NCI-H1930 (cell line): Measurements from ENCODE around the gene CYBC1.

Experiments used
- DNase-seq, 2 experiments: peaks; one replicate each; lab custom pipeline; 2025; lab: John Stamatoyannopoulos, UW

The CYBC1 gene

DNA sequence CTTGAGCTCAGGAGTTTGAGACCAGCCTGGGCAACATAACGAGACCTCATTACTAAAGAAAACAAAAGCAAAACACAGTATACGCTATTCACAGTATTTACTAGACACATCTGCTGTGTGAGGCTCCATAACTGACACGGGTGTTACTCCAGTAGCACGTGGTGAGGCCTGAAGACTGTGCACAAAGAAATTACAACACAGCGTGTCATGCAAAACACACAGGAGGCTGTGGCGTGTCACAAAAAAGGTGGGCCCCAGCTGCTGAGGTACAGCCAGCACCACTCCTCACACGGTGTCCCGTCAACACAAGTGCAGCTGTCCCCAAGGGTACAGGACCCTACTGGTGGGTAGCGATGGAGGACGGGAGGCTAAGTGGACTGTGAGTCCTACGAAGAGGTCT lies 2.7 kb downstream of the CYBC1 start:
- no peak for DNase-seq

DNA sequence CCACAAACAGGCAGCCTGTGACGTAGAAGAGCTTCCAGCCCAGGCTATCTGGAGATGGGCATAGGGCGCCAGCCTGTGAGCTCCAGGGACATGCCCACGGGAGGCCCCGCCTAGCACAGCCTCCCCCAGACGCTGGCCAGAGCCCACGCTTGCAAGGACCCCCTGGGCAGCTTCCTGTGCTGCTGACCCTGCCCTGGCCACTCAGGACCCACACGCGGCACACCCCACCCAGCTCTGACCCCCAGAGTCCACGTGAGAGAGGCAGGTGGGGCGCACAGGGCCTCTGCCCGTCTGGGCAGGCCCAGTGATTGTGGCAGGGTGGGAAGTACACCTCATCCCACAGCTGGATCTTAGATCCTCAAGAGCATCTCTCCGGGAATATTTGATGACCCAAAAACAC lies 3.9 kb downstream of the CYBC1 start:
- DNase-seq = no peak

GRCh38 chr17:82446124-82446523 lies 4.4 kb downstream of the CYBC1 start:
- DNase-seq = no peak

DNA sequence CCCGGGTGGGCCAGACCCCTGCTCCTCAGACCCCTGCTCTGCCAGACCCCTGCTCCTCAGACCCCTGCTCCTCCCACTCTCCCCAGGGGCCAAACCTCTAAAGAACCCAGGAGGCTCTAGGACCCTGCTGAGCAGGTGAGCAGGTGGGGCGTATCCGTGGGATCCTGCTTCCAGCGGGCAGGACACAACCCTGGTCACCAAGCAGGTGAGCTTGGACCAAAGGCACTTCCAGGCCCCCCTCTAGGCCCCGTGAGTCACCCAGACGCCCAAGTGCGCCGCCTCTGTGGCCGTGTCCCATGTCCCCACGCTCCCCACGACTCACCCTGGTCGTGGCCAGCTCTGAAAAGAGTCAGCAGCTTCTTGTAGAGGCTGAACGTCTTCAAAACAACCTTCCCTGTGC lies 5.0 kb downstream of the CYBC1 start:
- DNase-seq = no peak

DNA sequence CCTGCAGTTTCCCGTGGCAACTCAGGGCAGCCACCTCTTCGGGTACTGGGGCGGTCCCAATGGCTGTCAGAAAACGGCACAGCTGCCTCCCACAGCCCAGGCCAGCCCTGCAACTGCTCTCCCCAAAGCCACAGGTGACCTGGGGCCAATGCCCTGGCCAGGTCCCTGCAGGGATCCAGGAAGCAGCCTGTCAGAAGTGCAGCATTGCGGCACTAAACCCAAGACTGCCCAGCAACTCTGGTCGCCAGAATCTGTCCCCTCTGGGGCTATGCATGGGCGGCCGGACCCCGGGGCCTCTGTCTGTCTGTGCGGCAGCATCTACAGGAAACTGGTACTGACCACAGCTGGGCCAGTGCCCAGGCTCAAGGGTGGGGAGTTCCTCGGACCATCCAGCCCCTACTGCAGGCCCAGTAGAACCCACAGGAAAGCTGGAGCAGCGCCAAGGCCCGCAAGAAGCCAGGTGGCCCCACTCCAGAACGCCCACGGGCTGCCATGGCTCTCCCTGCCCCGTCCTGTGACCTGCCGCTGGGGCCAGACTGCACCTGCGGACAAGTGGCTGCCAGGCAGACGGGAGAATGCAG lies 5.5 kb downstream of the CYBC1 start:
- no peak for DNase-seq

DNA sequence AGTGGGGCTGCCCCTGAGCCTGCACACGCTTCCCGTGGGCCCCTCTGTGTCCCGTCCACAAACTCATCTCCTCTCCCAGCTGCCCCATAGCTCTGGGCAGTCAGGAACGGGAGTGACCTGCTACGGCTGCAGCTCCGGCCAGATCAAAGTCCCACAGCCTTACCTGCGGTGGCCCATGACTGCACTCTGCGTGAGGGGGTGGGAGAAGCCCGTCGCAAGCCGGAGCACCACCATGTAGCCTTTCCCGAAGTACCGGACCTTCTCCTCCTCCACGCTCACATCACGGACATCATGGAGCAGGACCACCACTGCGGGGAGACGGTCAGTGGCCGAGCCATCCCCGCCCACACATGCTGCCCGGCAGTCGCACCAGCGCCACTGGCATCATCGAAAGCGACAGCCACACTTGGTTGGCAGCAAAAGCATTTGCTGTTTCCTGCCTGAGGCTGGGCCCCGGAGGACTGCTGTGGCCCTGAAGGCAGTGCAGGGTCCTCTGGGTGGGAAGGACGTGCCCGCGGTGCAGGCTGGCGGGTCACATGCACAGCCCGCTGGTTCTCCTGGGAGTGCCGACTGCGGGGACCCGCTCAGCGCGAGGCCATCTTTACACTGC lies 6.2 kb downstream of the CYBC1 start:
- no peak for DNase-seq

GRCh38 chr17:82443465-82444283 lies 6.9 kb downstream of the CYBC1 start:
- no peak for DNase-seq

DNA sequence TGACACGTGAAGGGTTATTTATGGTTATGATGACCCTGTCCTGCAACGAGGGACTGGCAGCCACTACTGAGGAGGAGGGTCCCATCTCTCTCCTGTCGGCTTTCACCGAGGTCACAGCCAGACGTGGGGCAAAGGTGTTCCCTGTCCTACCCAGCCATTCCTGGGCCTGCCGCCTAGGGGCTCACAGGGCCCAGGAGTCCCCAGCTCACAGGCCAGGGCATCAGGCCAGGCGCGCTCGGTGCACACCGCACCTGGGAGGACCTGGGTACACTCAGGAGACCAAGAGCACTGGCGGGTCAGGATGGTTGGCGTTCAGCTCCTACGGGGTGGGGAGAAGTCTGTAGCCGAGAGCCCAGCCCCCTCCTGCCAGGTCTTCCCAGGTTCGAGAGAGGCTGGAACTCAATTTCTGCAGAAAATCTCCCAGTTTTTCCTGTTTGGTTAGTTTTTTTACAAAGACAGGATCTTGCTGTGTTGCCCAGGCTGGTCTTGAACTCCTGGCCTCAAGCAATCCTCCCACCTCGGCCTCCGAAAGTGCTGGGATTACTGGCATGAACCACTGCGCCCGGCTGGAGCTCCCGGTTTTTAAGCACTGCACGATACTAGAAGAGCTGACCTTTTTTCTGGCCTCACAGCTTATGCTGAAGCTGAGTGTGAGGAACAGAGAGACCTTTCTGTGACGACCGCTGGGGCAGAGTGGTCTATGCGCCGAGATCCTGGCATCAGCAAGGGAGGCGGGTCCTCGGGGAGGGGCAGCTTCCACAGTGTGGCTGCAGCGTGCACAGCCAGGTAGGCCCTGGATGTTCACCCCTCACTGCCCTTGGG lies 7.7 kb downstream of the CYBC1 start:
- DNase-seq = no peak

DNA sequence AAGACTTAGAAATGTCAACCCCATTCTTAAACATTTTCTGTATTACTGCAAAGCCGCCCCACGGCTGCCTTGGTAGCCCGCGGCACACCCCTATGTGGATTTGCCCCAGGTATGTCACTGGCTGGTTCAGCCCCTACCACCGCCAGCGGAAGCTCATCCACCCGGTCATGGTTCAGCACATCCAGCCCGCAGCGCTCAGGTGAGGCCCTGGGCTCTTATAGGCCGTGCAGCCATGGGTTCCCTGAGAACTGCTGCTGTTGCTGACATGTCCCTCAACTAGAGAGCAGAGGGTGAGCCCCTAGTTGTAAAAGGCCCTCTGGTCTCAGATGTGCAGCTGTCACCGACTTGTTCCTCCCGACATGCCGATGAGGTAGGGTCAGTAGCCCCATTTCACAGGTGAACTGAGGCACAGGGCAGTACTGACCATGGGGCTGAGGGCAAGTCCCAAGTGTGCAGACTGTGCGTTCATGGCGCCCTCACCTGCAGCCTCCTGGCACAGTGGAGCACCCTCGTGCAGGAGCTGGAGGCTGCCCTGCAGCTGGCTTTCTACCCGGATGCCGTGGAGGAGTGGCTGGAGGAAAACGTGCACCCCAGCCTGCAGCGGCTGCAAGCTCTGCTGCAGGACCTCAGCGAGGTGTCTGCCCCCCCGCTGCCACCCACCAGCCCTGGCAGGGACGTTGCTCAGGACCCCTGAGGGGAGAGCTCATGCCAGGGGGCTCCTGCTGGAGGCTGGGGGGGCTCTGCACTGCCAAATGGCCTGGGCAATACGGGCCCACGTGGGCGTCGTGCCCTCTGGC lies 8.7 kb downstream of the CYBC1 start:
- no peak for DNase-seq

GRCh38 chr17:82440991-82441627 lies 9.4 kb downstream of the CYBC1 start:
- DNase-seq = peak in 1 of 2 experiments; percentile 23

- DNase-seq = no peak
Observed at GRCh38 chr17:82440469-82440981, 10.0 kb downstream of the CYBC1 start.

DNA sequence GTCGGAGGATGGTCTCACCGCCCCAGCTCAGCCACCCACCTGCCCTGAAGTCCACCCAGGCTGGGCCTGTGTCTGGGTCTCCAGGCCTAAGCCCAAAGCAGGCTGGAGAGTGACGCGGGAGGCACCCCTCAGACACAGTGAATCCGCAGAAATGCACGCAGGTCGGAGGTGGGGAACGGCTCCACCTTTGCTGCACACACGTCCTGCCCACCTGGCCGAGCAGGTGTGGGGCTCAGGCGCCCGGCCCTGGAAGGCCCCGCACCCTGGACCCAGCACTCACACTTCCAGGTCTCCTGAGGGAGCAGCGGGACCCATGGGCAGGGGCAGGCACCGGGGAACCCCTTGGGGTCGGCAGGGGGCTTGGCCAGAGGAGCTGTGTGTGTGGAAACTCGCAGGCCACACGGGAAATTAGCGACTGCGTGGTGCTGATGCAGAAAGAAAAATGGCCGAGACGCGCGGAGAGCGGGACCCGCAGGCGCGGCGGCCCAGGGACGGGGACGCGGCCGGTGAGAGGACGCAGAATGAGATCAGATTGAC lies 10.7 kb downstream of the CYBC1 start:
- no peak for DNase-seq

- DNase-seq = no peak
Observed at GRCh38 chr17:82439194-82439828, 11.2 kb downstream of the CYBC1 start.

DNA sequence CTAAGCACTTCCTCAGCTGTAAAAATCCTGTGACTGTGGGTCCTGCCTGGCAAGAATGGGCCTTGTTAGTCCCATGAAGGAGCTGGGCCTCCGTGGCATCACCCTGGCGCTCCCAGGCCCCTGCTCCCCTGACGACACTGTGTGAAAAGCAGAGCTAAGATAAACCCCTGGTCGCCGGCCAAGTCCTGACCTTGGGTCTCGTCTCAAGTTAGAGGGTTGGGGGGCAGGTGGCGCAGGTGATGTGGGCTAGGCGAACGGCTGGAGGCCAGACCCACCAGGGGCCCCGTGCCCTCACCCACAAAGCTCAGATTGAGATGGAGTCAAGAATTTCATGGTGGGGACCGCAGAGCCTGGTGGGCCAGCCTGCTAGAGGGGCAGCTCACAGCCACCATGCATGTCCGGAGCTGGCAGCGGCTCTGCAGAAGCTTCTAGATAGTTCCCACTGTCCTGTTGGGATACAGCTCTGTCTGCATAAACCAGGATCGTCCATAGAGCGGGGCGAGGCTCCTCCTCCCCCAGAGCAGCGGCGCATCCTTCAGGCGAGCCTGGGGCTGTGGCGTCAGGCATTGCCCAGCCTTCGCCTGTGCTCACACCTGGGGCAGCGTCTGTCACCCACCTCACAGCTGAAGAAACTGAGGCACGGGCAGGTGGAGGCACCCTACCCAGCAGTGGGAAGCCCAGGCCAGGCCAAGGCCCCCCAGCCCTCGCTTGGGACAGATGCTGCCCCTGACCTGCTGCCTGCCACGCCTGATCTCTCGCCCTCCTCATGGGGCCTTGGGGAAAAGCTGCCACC lies 12.0 kb downstream of the CYBC1 start:
- no peak for DNase-seq

GRCh38 chr17:82437325-82437668 lies 13.3 kb downstream of the CYBC1 start:
- no peak for DNase-seq

GRCh38 chr17:82436601-82437324 lies 13.8 kb downstream of the CYBC1 start:
- no peak for DNase-seq

GRCh38 chr17:82435601-82436583 lies 14.7 kb downstream of the CYBC1 start:
- no peak for DNase-seq

DNA sequence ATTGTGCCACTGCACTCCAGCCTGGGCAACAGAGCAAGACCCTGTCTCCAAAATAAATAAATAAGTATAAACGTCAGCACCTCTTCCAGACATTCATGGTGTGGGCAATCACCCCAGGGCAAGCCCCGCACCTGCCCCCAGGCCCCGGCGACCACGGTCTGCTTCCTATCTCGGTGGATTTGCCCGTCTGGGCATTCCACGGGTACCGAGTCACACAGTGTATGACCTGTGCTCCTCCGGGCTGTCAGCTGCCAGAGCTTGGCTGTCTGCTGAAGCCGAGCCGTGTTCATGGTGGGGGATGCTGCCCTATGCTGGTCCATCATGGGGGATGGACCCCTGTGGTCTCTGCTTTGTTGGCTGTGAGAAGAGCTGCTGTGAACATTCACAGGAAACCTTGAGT lies 15.4 kb downstream of the CYBC1 start:
- no peak for DNase-seq
